Measurements from ENCODE around the gene LRP10.
"Not testable (repeated sequence)": the region's sequence is repeated elsewhere in the genome, so short reads cannot be mapped to it uniquely, and the experiment has no call there.

LRP10 gene

GRCh38 chr14:22843123-22843925 is 28.2 kb upstream of the LRP10 start:
- DNase-seq (ENCODE audit: low read depth in 2 of 2): no peak

- DNase-seq (ENCODE audit: low read depth in 2 of 2): no peak
Measured at GRCh38 chr14:22844221-22845102, 27.1 kb upstream of the LRP10 start.

GRCh38 chr14:22845103-22845394 is 26.5 kb upstream of the LRP10 start:
- DNase-seq (ENCODE audit: low read depth in 2 of 2): no peak

GRCh38 chr14:22845821-22846625 is 25.5 kb upstream of the LRP10 start:
- DNase-seq (ENCODE audit: low read depth in 2 of 2): no peak

- DNase-seq (ENCODE audit: low read depth in 2 of 2): no peak
Measured at GRCh38 chr14:22846811-22847307, 24.7 kb upstream of the LRP10 start.

- no peak for DNase-seq (ENCODE audit: low read depth in 2 of 2)
Measured at GRCh38 chr14:22847661-22848341, 23.7 kb upstream of the LRP10 start.

GRCh38 chr14:22848351-22849164 is 23.0 kb upstream of the LRP10 start:
- no peak for DNase-seq (ENCODE audit: low read depth in 2 of 2)

GRCh38 chr14:22849212-22849819 is 22.2 kb upstream of the LRP10 start:
- DNase-seq (ENCODE audit: low read depth in 2 of 2): no peak

GRCh38 chr14:22850944-22851764 is 20.4 kb upstream of the LRP10 start:
- no peak for DNase-seq (ENCODE audit: low read depth in 2 of 2)

- DNase-seq (ENCODE audit: low read depth in 2 of 2): not testable (repeated sequence)
Measured at GRCh38 chr14:22852178-22852577, 19.4 kb upstream of the LRP10 start.

- DNase-seq (ENCODE audit: low read depth in 2 of 2): no peak
Measured at GRCh38 chr14:22852599-22852939, 19.0 kb upstream of the LRP10 start.

GRCh38 chr14:22852940-22853767 is 18.4 kb upstream of the LRP10 start:
- peak; percentile 74 to 86 for DNase-seq (ENCODE audit: low read depth in 2 of 2)

GRCh38 chr14:22854296-22854695 is 17.2 kb upstream of the LRP10 start:
- DNase-seq (ENCODE audit: low read depth in 2 of 2): not testable (repeated sequence)

- no peak for DNase-seq (ENCODE audit: low read depth in 2 of 2)
Measured at GRCh38 chr14:22854963-22855724, 16.4 kb upstream of the LRP10 start.

- no peak for DNase-seq (ENCODE audit: low read depth in 2 of 2)
Measured at GRCh38 chr14:22856428-22856827, 15.1 kb upstream of the LRP10 start.

GRCh38 chr14:22860377-22860776 is 11.2 kb upstream of the LRP10 start:
- DNase-seq (ENCODE audit: low read depth in 2 of 2): not testable (repeated sequence)

GRCh38 chr14:22861651-22862050 is 9.9 kb upstream of the LRP10 start:
- no peak for DNase-seq (ENCODE audit: low read depth in 2 of 2)

GRCh38 chr14:22864979-22865378 is 6.6 kb upstream of the LRP10 start:
- no peak for DNase-seq (ENCODE audit: low read depth in 2 of 2)
